WTC11 (cell line): ENCODE results near the gene FAM53B.

ENCODE experiments used
- AFF4 ChIP-seq: sonication (generic); formaldehyde crosslinking; IDR thresholded peaks from 2 replicates; pipeline ENCODE4 v1.8.1; 2023; ENCODE audit warnings: mild to moderate bottlenecking, missing genetic modification reagents, borderline replicate concordance
- CREB1 ChIP-seq: sonication (generic); formaldehyde crosslinking; IDR thresholded peaks from 2 replicates; pipeline ENCODE4 v1.8.0; 2023; ENCODE audit warnings: mild to moderate bottlenecking, missing genetic modification reagents
- CTCF ChIP-seq: fragments of 200-600 bp; IDR thresholded peaks from 2 replicates; pipeline ENCODE4 v1.8.0; 2022; ENCODE audit warnings: antibody characterized with exemption
- E2F4 ChIP-seq: sonication (generic); formaldehyde crosslinking; IDR thresholded peaks from 2 replicates; pipeline ENCODE4 v1.8.1; 2022; ENCODE audit warnings: low read depth, mild to moderate bottlenecking, moderate library complexity, missing genetic modification reagents, borderline replicate concordance
- FOXK1 ChIP-seq: sonication (generic); formaldehyde crosslinking; IDR thresholded peaks from 2 replicates; pipeline ENCODE4 v1.8.0; 2022; ENCODE audit warnings: mild to moderate bottlenecking, moderate library complexity, missing genetic modification reagents
- USF2 ChIP-seq: sonication (generic); formaldehyde crosslinking; IDR thresholded peaks from 2 replicates; pipeline ENCODE4 v1.8.1; 2023; ENCODE audit warnings: mild to moderate bottlenecking, missing genetic modification reagents, moderate library complexity
- ZBTB21 ChIP-seq: sonication (generic); formaldehyde crosslinking; IDR thresholded peaks from 2 replicates; pipeline ENCODE4 v1.8.1; 2023; ENCODE audit warnings: mild to moderate bottlenecking, missing genetic modification reagents, borderline replicate concordance
- TF ChIP-seq, protein P1 (sequence below): sonication (generic); formaldehyde crosslinking; IDR thresholded peaks from 2 replicates; pipeline ENCODE4 v1.8.0; 2022; ENCODE audit warnings: missing genetic modification reagents
- TF ChIP-seq, protein P2 (sequence below): sonication (generic); formaldehyde crosslinking; IDR thresholded peaks from 2 replicates; pipeline ENCODE4 v1.8.0; 2022; ENCODE audit warnings: mild to moderate bottlenecking, missing genetic modification reagents

DNA sequence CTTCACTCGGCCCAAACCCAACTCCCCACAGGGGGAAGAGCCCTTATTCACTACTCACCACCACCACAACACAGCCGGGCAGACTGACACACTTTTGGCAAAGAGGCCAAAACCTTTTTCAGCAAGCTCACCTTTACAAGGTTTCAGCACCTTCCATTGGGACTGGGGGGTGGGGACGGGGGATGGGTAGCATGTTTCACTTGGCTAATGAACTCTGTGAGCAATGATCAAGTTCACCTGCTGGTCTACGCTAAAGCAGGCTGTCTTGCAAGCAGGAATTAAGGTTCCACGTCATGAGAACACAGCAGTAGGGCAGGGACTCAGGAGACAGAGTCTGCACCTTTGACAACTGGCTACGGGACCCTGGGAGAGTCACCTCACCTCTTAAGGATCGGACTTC, 7.0 kb downstream of the FAM53B start:
- TF ChIP-seq, protein P1, sequence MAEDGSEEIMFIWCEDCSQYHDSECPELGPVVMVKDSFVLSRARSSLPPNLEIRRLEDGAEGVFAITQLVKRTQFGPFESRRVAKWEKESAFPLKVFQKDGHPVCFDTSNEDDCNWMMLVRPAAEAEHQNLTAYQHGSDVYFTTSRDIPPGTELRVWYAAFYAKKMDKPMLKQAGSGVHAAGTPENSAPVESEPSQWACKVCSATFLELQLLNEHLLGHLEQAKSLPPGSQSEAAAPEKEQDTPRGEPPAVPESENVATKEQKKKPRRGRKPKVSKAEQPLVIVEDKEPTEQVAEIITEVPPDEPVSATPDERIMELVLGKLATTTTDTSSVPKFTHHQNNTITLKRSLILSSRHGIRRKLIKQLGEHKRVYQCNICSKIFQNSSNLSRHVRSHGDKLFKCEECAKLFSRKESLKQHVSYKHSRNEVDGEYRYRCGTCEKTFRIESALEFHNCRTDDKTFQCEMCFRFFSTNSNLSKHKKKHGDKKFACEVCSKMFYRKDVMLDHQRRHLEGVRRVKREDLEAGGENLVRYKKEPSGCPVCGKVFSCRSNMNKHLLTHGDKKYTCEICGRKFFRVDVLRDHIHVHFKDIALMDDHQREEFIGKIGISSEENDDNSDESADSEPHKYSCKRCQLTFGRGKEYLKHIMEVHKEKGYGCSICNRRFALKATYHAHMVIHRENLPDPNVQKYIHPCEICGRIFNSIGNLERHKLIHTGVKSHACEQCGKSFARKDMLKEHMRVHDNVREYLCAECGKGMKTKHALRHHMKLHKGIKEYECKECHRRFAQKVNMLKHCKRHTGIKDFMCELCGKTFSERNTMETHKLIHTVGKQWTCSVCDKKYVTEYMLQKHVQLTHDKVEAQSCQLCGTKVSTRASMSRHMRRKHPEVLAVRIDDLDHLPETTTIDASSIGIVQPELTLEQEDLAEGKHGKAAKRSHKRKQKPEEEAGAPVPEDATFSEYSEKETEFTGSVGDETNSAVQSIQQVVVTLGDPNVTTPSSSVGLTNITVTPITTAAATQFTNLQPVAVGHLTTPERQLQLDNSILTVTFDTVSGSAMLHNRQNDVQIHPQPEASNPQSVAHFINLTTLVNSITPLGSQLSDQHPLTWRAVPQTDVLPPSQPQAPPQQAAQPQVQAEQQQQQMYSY (CRISPR knock-in tag): no peak
- TF ChIP-seq CTCF (no peak), CREB1 (CRISPR knock-in tag) (no peak), USF2 (CRISPR knock-in tag) (no peak), E2F4 (CRISPR knock-in tag) (no peak), ZBTB21 (CRISPR knock-in tag) (no peak), FOXK1 (CRISPR knock-in tag) (no peak), AFF4 (CRISPR knock-in tag) (no peak)
- TF ChIP-seq, protein P2, sequence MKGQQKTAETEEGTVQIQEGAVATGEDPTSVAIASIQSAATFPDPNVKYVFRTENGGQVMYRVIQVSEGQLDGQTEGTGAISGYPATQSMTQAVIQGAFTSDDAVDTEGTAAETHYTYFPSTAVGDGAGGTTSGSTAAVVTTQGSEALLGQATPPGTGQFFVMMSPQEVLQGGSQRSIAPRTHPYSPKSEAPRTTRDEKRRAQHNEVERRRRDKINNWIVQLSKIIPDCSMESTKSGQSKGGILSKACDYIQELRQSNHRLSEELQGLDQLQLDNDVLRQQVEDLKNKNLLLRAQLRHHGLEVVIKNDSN (CRISPR knock-in tag): no peak
